Islet precursor cell (in vitro differentiated cells): ENCODE data around the gene NGRN.
A peak's percentile ranks its signal among the peaks of the same experiment; 100 is the strongest.

ENCODE experiments used
- DNase-seq: peaks from one replicate; pipeline ENCODE4 v3.0.0-alpha.2; 2018

Gene NGRN

GRCh38 chr15:90265271-90266060, at the start of gene NGRN:
Gene NGRN, plus strand, starts transcription at chr15:90265672. Its CDS starts 41 bp downstream, at chr15:90265713.
- DNase-seq = peak; percentile 89

DNA sequence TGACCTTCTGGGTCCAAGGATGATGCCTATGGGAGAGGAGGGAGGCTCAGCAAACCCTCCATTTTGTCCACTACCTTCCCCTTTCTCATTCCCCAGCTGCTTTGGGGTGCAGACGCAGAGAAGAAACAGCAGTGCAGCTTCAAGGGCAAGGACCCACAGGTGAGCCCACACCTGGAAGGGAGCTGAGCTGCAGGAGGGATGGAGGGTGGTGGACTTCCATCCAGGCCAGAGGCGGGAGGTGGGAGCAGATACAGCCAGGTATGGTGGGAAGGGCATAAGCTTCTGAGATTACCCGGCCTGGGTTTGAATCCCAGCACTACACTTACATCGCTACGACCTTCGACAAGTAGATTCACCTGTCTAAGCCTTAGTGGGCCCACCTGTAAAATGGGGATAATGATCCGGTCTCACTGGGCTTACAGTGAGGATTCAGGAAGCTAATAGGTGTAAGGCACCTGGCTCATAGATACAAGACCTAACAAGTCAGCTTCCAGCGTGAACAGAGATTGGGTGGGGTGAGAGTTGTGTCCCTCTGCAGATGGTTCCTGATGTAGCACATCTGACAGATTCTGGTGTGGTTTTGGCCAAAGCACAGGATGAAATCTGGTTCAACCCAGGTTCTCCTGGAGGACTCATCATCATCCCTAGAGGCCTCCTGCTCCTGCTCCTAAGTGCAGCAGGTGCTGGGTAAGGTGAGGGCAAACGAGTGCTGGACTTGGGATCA, 47.6 kb upstream of the NGRN start:
- no peak for DNase-seq

DNA sequence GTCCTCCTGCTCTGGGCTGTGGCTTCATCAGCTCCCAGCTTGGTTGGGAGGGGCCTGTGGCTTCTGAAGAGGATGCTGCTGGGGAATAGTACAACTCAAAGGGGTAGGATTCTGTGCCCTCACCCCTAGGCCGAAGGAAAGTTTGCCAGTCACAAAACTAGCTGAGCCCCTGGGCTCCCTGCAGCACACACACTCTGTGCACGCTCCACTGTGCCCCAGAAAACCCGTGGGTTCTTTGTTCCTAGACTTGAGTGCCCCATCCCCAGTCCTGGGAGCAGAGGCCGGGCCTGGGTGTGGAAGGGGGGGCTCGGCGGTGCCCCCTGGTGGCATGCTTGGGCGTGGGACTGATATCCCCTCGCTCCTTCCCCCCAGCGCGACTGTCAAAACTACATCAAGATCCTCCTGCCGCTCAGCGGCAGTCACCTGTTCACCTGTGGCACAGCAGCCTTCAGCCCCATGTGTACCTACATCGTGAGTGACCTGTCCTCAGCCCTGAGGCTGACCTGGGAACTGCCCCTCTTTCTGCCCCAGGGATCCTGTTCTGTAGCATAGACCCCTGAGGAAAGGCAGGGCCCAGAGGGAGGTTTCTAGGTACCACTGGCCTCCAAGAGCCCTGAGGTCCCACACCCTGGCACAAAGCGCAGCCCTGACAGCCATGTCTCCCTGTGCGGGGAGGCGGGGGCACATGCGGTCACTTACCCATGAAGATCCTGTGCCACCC, 45.9 kb upstream of the NGRN start:
- DNase-seq = peak; percentile 76

- DNase-seq = peak; percentile 87
Measured at GRCh38 chr15:90221246-90221900, 44.1 kb upstream of the NGRN start.

DNA sequence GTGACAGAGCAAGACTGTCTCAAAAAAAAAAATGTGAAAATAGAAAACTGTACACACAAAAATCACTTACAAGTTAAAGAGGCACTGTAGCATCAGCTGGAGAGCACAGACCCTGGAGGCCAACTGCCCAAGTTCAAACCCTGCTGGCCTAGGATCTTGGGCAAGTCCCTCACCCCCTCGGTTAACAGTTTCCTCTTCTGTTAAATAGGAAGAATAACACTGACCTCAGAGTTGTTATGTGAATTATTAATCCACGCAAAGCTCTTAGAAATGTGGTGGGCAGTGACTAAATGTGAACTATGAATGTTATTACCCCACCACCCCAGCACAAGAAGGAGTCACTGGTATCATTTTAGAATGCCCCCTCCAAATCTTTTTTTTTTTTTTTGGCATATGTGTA, 42.9 kb upstream of the NGRN start:
- DNase-seq = no peak

- DNase-seq = no peak
Measured at GRCh38 chr15:90223441-90224165, 41.9 kb upstream of the NGRN start.

GRCh38 chr15:90225047-90225446, 40.4 kb upstream of the NGRN start:
- no peak for DNase-seq

DNA sequence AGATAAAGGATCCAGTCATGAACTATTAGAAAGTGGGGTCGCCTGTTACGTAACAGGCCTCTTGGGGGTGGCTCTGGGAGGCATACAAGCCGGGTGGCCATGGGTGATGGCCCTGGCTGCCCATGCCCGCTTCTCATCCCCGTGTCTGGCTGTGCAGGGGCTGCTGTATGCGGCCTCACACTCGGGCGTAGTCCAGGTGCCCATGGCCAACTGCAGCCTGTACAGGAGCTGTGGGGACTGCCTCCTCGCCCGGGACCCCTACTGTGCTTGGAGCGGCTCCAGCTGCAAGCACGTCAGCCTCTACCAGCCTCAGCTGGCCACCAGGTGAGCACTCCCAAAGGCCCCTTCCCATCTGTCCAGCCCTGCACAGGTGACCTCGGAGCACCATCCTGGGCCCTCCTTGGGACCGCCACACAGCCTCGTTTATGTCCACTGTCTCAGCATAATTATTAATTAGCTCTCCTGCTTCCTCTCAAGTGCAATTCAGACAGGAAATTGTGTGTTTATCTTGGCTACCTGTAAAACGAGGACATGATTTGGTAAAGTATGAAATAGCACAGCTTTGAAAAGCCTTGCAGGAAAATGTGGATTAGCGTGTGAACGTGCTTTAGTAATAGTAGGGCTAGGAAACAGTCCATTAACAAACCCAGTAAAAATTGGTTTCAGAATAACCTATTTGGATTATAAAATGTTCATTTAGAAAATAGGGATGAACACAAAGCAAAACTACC, 39.8 kb upstream of the NGRN start:
- DNase-seq = no peak

- DNase-seq = no peak
Measured at GRCh38 chr15:90227336-90227735, 38.1 kb upstream of the NGRN start.

DNA sequence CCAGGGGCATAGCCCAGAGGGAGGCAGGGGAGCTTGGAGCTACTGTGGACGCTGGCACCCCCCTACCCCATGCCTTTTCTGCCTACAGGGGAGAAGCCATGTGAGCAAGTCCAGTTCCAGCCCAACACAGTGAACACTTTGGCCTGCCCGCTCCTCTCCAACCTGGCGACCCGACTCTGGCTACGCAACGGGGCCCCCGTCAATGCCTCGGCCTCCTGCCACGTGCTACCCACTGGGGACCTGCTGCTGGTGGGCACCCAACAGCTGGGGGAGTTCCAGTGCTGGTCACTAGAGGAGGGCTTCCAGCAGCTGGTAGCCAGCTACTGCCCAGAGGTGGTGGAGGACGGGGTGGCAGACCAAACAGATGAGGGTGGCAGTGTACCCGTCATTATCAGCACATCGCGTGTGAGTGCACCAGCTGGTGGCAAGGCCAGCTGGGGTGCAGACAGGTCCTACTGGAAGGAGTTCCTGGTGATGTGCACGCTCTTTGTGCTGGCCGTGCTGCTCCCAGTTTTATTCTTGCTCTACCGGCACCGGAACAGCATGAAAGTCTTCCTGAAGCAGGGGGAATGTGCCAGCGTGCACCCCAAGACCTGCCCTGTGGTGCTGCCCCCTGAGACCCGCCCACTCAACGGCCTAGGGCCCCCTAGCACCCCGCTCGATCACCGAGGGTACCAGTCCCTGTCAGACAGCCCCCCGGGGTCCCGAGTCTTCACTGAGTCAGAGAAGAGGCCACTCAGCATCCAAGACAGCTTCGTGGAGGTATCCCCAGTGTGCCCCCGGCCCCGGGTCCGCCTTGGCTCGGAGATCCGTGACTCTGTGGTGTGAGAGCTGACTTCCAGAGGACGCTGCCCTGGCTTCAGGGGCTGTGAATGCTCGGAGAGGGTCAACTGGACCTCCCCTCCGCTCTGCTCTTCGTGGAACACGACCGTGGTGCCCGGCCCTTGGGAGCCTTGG, 37.4 kb upstream of the NGRN start:
- no peak for DNase-seq

GRCh38 chr15:90228960-90229359, 36.5 kb upstream of the NGRN start:
- DNase-seq = no peak

DNA sequence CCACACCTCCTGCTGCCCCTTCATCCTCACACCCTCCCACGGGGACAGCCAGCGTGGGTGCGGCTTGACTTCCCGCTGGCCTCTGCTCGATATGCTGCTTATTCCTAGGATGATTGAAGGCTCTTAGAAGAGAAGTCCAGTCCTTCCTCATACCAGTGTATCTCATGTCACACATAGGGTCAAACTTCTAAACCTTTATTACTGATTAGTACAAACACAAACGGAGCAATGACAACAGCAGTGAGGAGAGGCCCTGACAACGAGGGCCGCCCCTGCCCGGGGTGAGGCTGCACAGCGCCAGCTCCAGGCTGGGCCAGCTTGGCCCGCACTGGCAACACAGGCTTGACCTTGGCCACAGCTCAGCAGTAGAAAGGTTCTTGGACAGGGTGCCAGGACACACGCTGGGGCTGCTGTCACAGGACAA, 35.4 kb upstream of the NGRN start:
- DNase-seq = no peak

- no peak for DNase-seq
Measured at GRCh38 chr15:90230610-90231009, 34.9 kb upstream of the NGRN start.

GRCh38 chr15:90231028-90232017, 34.1 kb upstream of the NGRN start:
- no peak for DNase-seq

DNA sequence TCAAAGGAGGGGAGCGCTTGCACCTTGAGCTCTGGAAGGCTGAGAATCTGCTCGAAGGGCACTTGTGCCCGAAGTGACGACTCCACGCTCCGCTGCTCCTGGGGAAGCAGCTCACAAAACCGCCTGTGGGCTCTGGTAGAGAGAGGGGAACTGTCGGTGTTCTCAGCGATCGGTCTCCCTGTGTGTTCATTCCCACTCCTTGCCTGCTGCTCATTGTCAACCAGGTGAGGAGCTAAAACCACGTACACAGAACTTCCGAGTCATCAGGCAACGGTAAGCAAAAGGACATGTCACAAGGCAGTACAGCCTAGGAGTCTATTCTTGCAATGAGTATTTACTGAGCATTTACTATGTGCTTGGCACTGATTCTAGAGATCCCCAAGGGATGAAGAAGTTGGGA, 33.3 kb upstream of the NGRN start:
- DNase-seq = no peak

DNA sequence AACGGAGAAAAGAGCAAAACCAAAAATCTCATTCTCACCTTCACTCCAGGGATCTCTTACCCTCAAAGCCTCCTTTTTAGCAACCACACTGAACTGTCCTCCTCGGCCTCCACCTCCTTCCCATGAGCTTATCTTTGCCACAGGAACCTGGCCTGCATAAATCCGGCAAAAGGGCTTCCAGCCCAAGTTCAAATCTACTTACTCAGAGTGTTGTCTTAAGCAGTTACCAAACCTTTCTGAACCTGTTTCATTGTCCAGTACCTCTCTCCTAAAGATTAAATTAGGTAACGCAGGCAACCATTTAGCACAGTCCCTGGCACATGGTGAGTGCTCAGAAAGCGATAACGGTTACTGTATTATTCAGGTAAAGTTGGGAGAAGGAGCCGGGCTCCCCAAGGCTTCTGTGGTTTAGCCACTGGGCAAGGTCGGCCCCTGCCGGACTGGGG, 32.5 kb upstream of the NGRN start:
- no peak for DNase-seq

GRCh38 chr15:90233387-90234095, 31.9 kb upstream of the NGRN start, which contains the start of gene CIB1:
Gene CIB1, minus strand, starts transcription at chr15:90233941. Its CDS starts 56 bp downstream, at chr15:90233885.
- DNase-seq = peak; percentile 99
